ENCODE results near the gene PCDHB5.

- TF ChIP-seq CTCF (IDR thresholded peaks at IDR 0.05) (peak; percentile 72), SMAD3 (CRISPR knock-in tag; IDR thresholded peaks at IDR 0.05; ENCODE audit: borderline replicate concordance) (no peak), FOXP4 (CRISPR knock-in tag; IDR thresholded peaks at IDR 0.05) (no peak), FOXK1 (CRISPR knock-in tag; IDR thresholded peaks at IDR 0.05) (no peak), USF1 (CRISPR knock-in tag; IDR thresholded peaks at IDR 0.05) (no peak), CREM (CRISPR knock-in tag; IDR thresholded peaks at IDR 0.05) (no peak), ZNF396 (CRISPR knock-in tag; IDR thresholded peaks at IDR 0.05; ENCODE audit: borderline replicate concordance) (no peak), E2F5 (CRISPR knock-in tag; IDR thresholded peaks at IDR 0.05) (no peak), E2F4 (CRISPR knock-in tag; IDR thresholded peaks at IDR 0.05; ENCODE audit: borderline replicate concordance, low read depth) (no peak), CREB1 (CRISPR knock-in tag; IDR thresholded peaks at IDR 0.05) (no peak), AFF4 (CRISPR knock-in tag; IDR thresholded peaks at IDR 0.05; ENCODE audit: borderline replicate concordance) (no peak), ZNF671 (CRISPR knock-in tag; IDR thresholded peaks at IDR 0.05) (no peak), SOX15 (CRISPR knock-in tag; IDR thresholded peaks at IDR 0.05) (no peak)
These were observed at the start of gene PCDHB5 for GRCh38 chr5:141135030-141135717.
